ENCODE data around the gene MS4A6A. TPM values are rescaled to one million over a fixed set of nuclear protein-coding genes. Genes with fewer than 3 reads are reported as not detected.

The MS4A6A gene
- total RNA-seq, 1 experiment from 2014 or later: 0.52 TPM

DNA sequence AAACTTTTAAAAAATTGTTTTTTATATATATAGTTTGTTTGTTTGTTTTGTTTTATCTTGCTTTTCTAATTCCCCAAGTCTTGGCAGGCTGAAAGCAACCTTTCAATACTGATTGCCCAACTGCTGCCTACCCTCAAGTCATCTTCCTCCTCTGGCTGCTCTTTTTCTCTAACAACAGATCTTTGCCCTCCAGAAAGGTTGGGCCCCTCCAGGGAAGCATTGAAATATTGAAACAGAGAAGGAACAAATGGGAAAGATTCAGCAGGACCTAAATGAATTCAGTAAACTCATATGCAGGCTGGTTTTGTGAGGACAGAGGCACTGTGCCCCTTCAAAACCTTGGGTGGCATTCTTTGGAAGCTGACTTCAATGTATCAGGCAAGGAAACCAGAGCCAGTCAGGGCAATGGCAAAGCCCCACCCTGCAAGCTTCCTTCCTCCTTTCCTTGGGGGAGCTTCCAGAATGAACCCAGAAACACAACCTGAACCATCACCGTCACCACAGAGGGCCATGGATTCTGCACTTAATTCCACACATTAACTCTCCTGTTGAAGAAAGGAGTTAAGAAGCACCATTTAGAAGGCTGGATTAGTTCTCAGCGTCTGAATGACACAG is 815 bp upstream of the MS4A6A start:
- no peak overlapping the region for H3K27ac ChIP-seq (ENCODE audit: low read depth, low read length)
- H3K27me3 ChIP-seq (ENCODE audit: insufficient read depth, low read length): 0 out of 2 replicates have a peak, but pooled peaks cover 4% of the 10 kb centered on the region
- intact Hi-C loops (cut with micrococcal nuclease): no loop called here
- RAD21 ChIA-PET (ENCODE audit: low non-redundant PET in 1 of 2, low total read pairs in 2 of 2, uncharacterized antibody in 2 of 2, unreplicated experiment in 2 of 2): no interaction called here
- no peaks in the 10 kb centered on the region for H3K36me3 ChIP-seq (ENCODE audit: control insufficient read depth in 1 of 2, insufficient read depth in 2 of 2, low read length in 2 of 2)
- no peaks in the 10 kb centered on the region for H4K20me1 ChIP-seq (ENCODE audit: insufficient read depth)
- no peak overlapping the region for H3K4me2 ChIP-seq (ENCODE audit: low read length)
- ATAC-seq: no peak
- CTCF ChIA-PET: no interaction called here
- BruUV-seq (replicated peaks): no TSS peak
- no peaks in the 10 kb centered on the region for H3K9me2 ChIP-seq (ENCODE audit: insufficient read depth)
- TF ChIP-seq CBX3 (IDR thresholded peaks at IDR 0.05; ENCODE audit: low read depth) (no peak), YY1 (IDR thresholded peaks at IDR 0.05; ENCODE audit: extremely low read depth, insufficient replicate concordance, low read depth, low read length) (no peak), EZH2 (IDR thresholded peaks at IDR 0.05) (no peak), ZBTB33 (IDR thresholded peaks at IDR 0.05; ENCODE audit: extremely low read depth, insufficient replicate concordance, low read length) (no peak), JUND (IDR thresholded peaks at IDR 0.05) (no peak), SRF (IDR thresholded peaks at IDR 0.05; ENCODE audit: low read depth) (no peak), ATF3 (IDR thresholded peaks at IDR 0.05) (no peak), SIN3A (IDR thresholded peaks at IDR 0.05; ENCODE audit: low read depth) (no peak)
- H3K4me3 ChIP-seq (replicated peaks in 1 of 2; ENCODE audit: low read depth in 1 of 2, low read length in 2 of 2): no peak overlapping the region
- H3K79me2 ChIP-seq (ENCODE audit: insufficient read depth, low read length): no peaks in the 10 kb centered on the region
- H2AFZ ChIP-seq (ENCODE audit: low read depth, low read length, poor library complexity, severe bottlenecking): no peak overlapping the region
- POLR2A ChIA-PET: no interaction called here
- no peak for DNase-seq (ENCODE audit: low read depth, low spot score)
- H3K9ac ChIP-seq (ENCODE audit: low read length): no peak overlapping the region
- no peaks in the 10 kb centered on the region for H3K4me1 ChIP-seq (ENCODE audit: control insufficient read depth in 1 of 2, insufficient read depth in 2 of 2, low read length in 2 of 2)
- no peaks in the 10 kb centered on the region for H3K9me3 ChIP-seq (ENCODE audit: control insufficient read depth in 1 of 2, insufficient read depth in 1 of 2, low read depth in 1 of 2, low read length in 2 of 2)

Data from HCT116 (cell line).